ENCODE data around the gene DOC2B.

DOC2B gene

DNA sequence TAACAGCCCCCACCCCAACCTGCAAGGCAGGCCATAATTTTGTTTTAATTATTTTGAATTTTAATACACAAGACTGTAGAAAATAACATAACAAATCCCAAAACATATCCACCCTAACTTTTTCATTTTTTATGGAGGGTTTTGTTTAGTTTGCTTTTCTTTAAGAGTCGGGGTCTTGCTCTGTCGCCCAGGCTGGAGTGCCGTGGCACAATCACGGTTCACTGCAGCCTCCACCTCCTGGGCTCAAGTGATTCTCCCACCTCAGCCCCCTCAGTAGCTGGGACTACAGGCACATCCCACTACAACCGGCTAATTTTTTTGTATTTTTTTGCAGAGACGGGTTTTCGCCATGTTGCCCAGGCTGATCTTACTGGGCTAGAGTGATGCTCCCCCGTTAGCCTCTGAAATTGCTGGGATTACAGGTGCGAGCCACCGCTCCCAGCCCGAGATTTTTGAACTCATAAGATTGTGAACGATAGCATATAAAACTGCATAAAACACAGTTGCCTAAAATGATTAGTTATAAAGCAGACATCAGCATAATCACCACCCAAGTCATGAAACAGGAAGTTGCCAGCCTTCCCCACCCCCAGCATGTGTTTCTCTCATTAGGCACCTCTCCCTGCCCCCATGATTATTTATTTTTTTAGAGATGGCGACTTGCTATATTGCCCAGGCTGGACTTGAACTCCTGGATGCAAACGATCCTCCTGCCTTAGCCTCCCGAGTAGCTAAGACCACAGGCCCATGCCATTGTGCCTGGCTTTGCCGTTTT, 13.6 kb upstream of the DOC2B start:
- ChIA-PET CTCF (no interaction called here), POLR2A (no interaction called here)
- Histone ChIP-seq H3K4me1 (ENCODE audit: control insufficient read depth, insufficient read depth, low read length) (peaks cover 4% of the 10 kb centered on the region), H3K36me3 (ENCODE audit: control insufficient read depth in 2 of 2, insufficient read depth in 1 of 2, low read length in 2 of 2) (no peaks in the 10 kb centered on the region), H3K9me3 (ENCODE audit: control insufficient read depth, insufficient read depth, low read depth, low read length) (no peaks in the 10 kb centered on the region), H3K27ac (ENCODE audit: extremely low read depth, low read depth, low read length) (no peak overlapping the region), H3K4me3 (ENCODE audit: low read depth, low read length) (no peak overlapping the region)
- TF ChIP-seq, protein P1, sequence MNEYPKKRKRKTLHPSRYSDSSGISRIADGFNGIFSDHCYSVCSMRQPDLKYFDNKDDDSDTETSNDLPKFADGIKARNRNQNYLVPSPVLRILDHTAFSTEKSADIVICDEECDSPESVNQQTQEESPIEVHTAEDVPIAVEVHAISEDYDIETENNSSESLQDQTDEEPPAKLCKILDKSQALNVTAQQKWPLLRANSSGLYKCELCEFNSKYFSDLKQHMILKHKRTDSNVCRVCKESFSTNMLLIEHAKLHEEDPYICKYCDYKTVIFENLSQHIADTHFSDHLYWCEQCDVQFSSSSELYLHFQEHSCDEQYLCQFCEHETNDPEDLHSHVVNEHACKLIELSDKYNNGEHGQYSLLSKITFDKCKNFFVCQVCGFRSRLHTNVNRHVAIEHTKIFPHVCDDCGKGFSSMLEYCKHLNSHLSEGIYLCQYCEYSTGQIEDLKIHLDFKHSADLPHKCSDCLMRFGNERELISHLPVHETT (tag by site-specific recombination; IDR thresholded peaks at IDR 0.05), result no peak
- TF ChIP-seq ZNF335 (tag by site-specific recombination; conservative IDR thresholded peaks at IDR 0.05), result peak; percentile 7; the same call in 1 of the 2 replicates
- TF ChIP-seq, protein P2, sequence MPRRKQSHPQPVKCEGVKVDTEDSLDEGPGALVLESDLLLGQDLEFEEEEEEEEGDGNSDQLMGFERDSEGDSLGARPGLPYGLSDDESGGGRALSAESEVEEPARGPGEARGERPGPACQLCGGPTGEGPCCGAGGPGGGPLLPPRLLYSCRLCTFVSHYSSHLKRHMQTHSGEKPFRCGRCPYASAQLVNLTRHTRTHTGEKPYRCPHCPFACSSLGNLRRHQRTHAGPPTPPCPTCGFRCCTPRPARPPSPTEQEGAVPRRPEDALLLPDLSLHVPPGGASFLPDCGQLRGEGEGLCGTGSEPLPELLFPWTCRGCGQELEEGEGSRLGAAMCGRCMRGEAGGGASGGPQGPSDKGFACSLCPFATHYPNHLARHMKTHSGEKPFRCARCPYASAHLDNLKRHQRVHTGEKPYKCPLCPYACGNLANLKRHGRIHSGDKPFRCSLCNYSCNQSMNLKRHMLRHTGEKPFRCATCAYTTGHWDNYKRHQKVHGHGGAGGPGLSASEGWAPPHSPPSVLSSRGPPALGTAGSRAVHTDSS (tag by site-specific recombination; IDR thresholded peaks at IDR 0.05), result no peak
- TF ChIP-seq ZNF132 (tag by site-specific recombination; IDR thresholded peaks at IDR 0.05; ENCODE audit: borderline replicate concordance), result no peak
- peak; percentile 57; the same call in 1 of the 2 replicates for TF ChIP-seq ZNF121 (tag by site-specific recombination; IDR thresholded peaks at IDR 0.05)
- TF ChIP-seq, protein P3, sequence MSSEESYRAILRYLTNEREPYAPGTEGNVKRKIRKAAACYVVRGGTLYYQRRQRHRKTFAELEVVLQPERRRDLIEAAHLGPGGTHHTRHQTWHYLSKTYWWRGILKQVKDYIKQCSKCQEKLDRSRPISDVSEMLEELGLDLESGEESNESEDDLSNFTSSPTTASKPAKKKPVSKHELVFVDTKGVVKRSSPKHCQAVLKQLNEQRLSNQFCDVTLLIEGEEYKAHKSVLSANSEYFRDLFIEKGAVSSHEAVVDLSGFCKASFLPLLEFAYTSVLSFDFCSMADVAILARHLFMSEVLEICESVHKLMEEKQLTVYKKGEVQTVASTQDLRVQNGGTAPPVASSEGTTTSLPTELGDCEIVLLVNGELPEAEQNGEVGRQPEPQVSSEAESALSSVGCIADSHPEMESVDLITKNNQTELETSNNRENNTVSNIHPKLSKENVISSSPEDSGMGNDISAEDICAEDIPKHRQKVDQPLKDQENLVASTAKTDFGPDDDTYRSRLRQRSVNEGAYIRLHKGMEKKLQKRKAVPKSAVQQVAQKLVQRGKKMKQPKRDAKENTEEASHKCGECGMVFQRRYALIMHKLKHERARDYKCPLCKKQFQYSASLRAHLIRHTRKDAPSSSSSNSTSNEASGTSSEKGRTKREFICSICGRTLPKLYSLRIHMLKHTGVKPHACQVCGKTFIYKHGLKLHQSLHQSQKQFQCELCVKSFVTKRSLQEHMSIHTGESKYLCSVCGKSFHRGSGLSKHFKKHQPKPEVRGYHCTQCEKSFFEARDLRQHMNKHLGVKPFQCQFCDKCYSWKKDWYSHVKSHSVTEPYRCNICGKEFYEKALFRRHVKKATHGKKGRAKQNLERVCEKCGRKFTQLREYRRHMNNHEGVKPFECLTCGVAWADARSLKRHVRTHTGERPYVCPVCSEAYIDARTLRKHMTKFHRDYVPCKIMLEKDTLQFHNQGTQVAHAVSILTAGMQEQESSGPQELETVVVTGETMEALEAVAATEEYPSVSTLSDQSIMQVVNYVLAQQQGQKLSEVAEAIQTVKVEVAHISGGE (tag by site-specific recombination; conservative IDR thresholded peaks at IDR 0.05; ENCODE audit: low read depth), result no peak
- TF ChIP-seq, protein P4, sequence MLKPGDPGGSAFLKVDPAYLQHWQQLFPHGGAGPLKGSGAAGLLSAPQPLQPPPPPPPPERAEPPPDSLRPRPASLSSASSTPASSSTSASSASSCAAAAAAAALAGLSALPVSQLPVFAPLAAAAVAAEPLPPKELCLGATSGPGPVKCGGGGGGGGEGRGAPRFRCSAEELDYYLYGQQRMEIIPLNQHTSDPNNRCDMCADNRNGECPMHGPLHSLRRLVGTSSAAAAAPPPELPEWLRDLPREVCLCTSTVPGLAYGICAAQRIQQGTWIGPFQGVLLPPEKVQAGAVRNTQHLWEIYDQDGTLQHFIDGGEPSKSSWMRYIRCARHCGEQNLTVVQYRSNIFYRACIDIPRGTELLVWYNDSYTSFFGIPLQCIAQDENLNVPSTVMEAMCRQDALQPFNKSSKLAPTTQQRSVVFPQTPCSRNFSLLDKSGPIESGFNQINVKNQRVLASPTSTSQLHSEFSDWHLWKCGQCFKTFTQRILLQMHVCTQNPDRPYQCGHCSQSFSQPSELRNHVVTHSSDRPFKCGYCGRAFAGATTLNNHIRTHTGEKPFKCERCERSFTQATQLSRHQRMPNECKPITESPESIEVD (tag by site-specific recombination; IDR thresholded peaks at IDR 0.05), result no peak
- TF ChIP-seq ZNF184 (tag by site-specific recombination; IDR thresholded peaks at IDR 0.05), result no peak

DNA sequence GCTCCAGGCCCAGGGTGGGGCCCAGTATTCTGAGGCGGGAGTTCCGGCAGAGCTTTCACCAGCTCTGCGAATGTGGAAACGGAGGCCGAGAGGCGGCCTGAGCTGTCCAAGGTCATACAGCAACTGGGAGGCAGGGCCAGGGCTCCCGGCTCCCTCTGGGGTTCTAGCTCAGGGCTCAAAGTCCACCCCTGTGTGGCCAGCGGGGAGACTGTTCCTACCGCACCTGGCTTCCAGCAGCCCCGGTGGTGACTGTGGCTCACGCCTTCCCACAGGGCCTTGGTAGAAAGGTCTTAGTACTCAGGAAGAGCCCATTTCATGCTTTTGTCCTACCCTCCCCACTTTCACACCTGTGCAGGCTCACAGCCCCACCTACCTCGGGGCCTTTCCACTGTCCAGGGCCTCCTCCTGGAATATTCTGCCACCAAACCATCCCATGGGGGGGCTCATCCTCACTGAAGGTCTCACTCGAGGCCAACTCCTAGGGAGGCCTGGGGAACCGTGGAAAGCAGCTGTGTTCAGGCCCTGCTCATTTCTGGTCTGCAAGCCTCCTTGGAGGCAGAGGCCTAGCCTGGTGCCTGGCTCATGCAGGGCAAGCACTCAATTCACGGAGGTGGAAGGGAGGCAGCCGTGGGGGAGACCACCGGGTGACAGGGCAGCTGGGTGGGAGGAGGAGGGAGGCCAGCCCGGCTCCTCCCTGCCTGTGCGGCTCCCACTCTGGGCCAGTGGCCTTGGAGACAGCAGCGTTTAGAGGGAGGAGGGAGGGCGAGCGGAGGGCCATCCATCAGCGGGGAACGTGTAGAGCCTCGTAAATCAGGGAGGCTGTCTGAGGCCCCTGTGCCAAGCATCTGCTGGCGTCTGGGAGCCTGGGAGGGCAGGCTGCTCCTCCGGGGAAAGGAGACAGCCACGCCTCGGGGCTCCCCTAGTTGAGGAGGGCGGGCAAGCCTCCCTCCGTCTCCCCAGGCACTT, 12.7 kb upstream of the DOC2B start:
- POLR2A ChIA-PET, result no interaction called here
- peaks cover 4% of the 10 kb centered on the region for H3K4me1 ChIP-seq (ENCODE audit: control insufficient read depth, insufficient read depth, low read length)
- CTCF ChIA-PET, result no interaction called here
- TF ChIP-seq, protein P5, sequence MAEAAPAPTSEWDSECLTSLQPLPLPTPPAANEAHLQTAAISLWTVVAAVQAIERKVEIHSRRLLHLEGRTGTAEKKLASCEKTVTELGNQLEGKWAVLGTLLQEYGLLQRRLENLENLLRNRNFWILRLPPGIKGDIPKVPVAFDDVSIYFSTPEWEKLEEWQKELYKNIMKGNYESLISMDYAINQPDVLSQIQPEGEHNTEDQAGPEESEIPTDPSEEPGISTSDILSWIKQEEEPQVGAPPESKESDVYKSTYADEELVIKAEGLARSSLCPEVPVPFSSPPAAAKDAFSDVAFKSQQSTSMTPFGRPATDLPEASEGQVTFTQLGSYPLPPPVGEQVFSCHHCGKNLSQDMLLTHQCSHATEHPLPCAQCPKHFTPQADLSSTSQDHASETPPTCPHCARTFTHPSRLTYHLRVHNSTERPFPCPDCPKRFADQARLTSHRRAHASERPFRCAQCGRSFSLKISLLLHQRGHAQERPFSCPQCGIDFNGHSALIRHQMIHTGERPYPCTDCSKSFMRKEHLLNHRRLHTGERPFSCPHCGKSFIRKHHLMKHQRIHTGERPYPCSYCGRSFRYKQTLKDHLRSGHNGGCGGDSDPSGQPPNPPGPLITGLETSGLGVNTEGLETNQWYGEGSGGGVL (tag by site-specific recombination; IDR thresholded peaks at IDR 0.05), result peak; percentile 44
- no peak for TF ChIP-seq ZNF555 (tag by site-specific recombination; conservative IDR thresholded peaks at IDR 0.05)
- TF ChIP-seq ZNF214 (tag by site-specific recombination; IDR thresholded peaks at IDR 0.05; ENCODE audit: borderline replicate concordance), result no peak
- peak; percentile 70 for TF ChIP-seq GLIS2 (tag by site-specific recombination; IDR thresholded peaks at IDR 0.05)
- no peak for TF ChIP-seq ZNF292 (tag by site-specific recombination; IDR thresholded peaks at IDR 0.05; ENCODE audit: borderline replicate concordance, low read depth)
- no peak for TF ChIP-seq YY2 (tag by site-specific recombination; IDR thresholded peaks at IDR 0.05)
- 0 out of 2 replicates have a peak, but pooled peaks have one; percentile 43 for TF ChIP-seq ZNF501 (tag by site-specific recombination; IDR thresholded peaks at IDR 0.05)
- peak; percentile 89 for TF ChIP-seq ZNF623 (tag by site-specific recombination; IDR thresholded peaks at IDR 0.05)
- no peak for TF ChIP-seq BCL11B (tag by site-specific recombination; IDR thresholded peaks at IDR 0.05; ENCODE audit: low read depth)
- TF ChIP-seq ZNF596 (tag by site-specific recombination; IDR thresholded peaks at IDR 0.05), result no peak
- peak; percentile 81 for TF ChIP-seq ZIC2 (tag by site-specific recombination; IDR thresholded peaks at IDR 0.05)
- 0 out of 2 replicates have a peak, but pooled peaks have one; percentile 22 for TF ChIP-seq ZBTB8A (tag by site-specific recombination; IDR thresholded peaks at IDR 0.05)
- no peak for TF ChIP-seq ZNF530 (tag by site-specific recombination; IDR thresholded peaks at IDR 0.05; ENCODE audit: low read depth)
- no peak for TF ChIP-seq RBAK (tag by site-specific recombination; IDR thresholded peaks at IDR 0.05)

More for the DNA sequence above, 12.7 kb upstream of the DOC2B start:
- Histone ChIP-seq H3K4me3 (ENCODE audit: low read depth, low read length) (no peak overlapping the region), H3K27ac (ENCODE audit: extremely low read depth, low read depth, low read length) (no peak overlapping the region), H3K36me3 (ENCODE audit: control insufficient read depth in 2 of 2, insufficient read depth in 1 of 2, low read length in 2 of 2) (no peaks in the 10 kb centered on the region), H3K9me3 (ENCODE audit: control insufficient read depth, insufficient read depth, low read depth, low read length) (no peaks in the 10 kb centered on the region)

All from HEK293 (cell line).